HG02981 (cell line): ENCODE results near the gene FLNC.
A peak's percentile ranks its signal among the peaks of the same experiment; 100 is the strongest.

Experiments
- ATAC-seq: cut with Tn5 transposase; IDR thresholded peaks from one replicate; pipeline ENCODE4 v1.9.1; 2021; ENCODE audit warnings: mild to moderate bottlenecking, moderate library complexity; ENCODE audit not compliant: unreplicated experiment

The FLNC gene

DNA sequence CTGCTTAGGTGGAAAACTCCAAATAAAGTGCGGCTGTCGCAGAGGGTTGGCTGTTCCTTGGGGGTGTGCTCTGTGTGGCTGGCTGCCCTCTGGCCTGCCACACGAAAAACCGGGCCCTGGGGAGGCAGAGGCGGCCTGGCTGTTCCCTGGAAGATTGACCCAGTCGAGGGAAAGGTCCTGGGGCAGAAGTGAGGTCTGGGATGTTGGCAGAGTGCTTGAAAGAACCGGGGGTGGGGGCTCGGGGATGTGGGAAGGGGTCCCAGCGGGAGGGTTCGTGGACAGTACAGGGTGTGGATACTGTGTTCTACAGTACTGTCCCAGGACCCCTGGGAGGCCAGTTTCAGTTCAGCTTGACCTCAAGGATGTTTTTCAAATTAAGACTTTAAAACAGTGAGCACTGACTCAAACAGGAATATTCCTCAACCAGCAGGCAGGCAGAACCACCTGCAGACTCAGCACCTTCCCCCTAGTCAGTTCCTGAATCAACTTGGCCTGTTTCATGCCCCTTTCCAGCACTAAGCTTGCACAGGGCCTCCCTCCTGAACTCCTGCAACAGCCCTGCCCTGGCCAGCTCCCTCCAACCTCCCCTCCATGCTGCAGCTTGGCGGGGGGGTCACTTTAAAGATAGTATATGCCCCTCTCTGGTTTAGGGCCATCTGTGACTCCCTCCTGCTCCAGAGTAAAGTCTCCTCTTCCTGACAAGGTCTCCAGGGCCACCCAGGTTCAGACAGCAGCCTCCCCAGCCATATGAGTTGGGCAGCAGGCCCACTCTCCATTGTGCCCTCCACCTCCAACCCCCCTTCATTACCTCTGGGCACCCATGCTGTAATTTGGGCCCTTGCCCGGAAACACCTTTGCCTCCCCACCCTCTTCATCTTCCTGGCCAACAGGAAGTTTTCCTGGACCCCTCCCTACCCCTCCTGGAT, 29.3 kb downstream of the FLNC start:
- ATAC-seq, result no peak

DNA sequence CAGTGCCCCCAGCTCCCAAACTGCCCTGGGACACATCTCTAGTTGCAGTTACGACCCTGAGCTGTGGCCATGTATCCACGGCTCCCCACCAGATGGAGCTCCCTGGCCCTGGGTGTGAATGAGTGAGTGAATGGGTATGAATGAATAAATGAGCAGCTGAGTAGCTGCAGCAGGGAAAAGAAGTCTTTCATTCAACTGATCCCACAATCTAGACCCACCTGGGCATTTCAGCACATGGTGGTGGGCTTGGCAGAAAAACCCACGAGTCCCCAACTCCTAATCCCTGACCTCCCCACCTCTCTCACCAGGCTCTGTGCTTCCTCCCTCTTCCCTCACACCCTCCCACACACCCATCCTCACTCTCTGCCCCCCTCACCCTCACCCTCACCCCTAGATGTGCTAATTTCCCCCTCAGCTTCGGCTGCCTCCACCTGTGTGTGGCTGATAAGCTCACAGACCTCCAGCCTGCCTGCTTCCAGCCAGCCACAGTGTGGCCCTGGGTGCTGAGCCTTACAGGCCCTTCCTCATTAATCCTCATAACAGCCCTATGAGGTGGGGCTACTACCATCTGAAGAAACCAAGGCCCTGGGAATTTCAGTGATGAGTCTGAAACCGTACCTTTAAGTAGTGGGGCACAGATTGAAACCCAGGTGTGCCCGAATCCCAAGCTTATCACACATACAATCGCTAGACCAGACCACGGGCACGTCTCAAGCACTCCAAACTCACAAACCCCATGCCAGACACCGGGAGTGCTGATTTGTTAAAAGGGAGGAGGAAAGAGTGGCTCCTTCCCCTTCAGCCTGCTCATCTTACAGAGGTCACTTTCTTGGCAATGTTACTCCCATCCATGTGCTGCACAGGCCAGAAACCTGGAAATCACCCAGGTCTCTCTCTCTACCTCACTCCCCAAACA, 30.2 kb downstream of the FLNC start:
- ATAC-seq, result no peak

DNA sequence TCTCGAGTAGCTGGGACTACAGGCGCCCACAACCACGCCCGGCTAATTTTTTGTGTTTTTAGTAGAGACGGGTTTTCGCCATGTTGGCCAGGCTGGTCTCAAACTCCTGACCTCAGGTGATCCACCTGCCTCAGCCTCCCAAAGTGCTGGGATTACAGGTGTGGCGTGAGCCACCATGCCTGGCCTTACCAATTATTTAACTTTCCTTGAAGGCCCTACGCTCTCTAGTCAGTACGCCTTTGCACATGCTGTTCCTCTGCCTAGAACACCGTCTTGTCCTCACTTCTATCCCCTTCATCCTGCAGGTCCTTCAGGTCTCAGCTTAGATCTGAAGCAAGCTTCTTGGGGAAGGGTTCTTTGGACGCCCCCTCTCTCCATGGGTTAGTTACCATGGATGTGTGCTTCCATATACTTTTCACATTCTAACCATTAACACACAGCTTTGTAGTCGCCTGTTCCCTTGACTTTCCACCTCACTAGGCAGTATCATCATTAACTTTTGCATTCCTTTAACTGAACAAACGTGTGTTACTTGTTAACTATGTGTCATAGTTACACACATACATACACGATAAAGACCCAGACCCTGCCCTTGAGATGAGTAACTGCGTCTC, 31.9 kb downstream of the FLNC start:
- ATAC-seq, result no peak

DNA sequence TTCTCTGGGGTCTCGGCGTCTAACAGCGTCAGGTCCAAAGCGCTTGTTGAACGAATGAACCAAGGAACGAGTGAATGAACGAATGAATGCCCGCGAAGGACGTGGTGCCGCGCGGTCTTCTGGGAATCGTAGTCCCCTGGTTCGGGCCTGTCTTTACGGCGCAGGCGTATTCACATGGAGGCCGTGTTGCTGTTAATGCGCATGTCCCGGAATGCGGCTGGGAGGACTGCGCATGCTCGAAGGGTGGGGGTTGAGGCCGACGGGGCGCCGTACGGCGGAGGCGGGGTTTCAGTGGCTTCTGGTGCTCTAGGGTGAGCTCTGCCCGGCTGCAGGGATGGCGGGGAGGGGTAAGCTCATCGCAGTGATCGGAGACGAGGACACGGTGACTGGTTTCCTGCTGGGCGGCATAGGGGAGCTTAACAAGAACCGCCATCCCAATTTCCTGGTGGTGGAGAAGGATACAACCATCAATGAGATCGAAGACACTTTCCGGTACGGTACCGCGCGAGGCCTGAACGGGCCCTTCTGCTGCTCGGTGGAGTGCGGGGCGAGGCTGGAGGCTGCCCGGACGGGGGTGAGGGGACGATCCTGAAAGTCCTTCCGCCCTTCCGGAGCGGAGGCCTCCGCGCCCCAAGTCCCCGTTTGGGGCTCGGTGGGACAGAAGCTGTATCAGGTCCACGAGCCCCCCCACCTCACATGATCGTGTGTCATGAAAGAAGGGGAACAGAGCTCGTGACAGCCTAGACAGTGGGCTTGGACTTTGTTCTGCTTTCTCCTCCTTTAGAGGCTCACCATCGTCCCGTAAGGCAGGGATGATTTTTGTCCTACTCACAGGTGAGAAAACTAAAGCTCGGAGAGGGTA, 32.6 kb downstream of the FLNC start, which contains the start of gene ATP6V1F:
Gene ATP6V1F (plus strand): TSS at position 286 of the 862 bp plus-strand sequence. CDS start 49 bp downstream, at position 335.
- peak; percentile 87 for ATAC-seq

DNA sequence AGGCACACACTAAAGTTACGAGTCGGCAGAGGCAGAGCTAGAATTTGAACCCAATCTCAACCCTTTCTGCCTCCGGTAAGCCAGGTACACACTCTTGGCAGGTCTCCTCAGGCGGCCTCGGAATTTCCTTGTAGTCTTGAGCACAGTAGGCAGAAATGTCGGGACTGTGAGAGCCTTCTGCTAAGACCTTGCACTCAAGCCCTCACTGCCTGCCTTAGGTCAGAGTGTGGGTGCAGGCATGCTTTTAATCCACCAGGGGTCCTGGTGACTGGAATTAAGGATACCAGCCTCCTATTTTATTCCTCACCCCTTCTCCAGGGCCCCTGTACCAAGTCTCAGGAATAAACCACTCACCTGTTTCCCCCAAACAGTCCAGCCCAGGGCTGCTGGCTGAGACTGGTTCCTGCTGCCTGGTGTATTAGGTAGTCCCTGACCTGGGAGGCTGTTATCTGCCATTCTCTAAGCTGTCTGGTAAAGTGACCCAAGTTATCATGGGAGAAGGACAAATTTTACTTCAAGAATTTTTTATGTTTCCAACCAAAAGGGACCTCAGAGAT, 33.3 kb downstream of the FLNC start:
- ATAC-seq, result no peak

DNA sequence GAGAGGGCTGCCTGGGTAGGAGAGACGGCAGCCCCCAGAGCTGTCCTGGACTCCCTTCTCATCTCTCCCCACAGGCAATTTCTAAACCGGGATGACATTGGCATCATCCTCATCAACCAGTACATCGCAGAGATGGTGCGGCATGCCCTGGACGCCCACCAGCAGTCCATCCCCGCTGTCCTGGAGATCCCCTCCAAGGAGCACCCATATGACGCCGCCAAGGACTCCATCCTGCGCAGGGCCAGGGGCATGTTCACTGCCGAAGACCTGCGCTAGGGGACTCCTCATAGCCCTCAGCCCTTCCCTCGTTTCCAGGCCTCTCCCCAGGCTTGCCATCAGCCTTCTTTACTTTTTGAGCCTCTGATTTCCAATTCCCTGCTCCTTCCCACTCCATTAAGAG, 35.1 kb downstream of the FLNC start:
- no peak for ATAC-seq

DNA sequence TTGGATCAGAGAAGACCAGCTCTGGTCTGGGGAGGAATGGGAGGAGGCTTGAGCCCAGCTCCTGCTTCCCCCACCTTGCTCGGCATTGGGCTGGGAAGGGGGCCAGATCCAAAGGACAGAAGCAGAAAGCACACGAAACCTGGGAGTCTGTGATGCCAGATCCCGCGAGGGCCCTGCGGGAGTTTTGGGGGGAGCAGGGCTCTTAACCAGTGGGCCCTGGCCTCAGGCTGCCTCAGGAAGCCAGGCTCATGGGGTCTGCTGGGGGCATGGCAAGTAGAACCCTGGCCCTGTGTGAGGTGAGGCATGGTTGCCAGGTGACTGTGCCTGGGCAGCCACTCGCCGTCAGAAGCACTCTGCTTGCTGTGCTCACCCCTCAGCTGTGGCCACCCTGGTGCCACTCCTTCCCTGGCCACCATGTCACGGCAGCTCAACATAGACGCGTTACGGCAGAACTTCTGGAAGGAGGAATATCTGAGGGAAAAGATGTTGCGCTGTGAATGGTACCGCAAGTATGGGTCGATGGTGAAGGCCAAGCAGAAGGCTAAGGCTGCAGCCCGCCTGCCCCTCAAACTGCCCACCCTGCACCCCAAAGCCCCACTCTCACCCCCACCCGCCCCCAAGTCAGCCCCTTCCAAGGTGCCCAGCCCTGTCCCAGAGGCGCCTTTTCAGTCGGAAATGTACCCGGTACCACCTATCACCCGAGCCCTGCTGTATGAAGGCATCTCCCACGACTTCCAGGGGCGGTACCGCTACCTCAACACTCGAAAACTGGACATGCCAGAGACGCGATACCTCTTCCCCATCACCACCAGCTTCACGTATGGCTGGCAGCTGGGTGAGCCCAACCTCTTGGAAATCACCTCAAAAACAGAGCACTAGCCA, 36.0 kb downstream of the FLNC start:
- ATAC-seq, result no peak

DNA sequence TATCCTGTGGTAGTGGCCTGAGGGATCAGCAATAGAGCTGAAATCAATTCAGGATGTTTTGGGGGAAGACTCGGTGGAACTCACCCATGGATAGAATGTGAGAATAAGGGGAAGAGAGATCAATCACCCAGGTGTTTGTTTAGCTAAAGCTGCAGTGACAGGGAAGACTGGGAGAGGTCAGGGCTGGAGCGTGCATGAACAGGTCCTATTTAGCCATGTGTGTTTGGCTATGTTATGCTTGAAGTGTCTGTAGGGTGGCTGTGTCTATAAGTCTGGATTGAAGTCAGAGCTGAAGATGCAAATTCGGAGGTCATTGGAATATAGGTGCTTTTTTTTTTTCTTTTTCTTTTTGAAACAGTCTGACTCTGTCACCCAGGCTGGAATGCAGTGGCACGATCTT, 37.0 kb downstream of the FLNC start:
- no peak for ATAC-seq

DNA sequence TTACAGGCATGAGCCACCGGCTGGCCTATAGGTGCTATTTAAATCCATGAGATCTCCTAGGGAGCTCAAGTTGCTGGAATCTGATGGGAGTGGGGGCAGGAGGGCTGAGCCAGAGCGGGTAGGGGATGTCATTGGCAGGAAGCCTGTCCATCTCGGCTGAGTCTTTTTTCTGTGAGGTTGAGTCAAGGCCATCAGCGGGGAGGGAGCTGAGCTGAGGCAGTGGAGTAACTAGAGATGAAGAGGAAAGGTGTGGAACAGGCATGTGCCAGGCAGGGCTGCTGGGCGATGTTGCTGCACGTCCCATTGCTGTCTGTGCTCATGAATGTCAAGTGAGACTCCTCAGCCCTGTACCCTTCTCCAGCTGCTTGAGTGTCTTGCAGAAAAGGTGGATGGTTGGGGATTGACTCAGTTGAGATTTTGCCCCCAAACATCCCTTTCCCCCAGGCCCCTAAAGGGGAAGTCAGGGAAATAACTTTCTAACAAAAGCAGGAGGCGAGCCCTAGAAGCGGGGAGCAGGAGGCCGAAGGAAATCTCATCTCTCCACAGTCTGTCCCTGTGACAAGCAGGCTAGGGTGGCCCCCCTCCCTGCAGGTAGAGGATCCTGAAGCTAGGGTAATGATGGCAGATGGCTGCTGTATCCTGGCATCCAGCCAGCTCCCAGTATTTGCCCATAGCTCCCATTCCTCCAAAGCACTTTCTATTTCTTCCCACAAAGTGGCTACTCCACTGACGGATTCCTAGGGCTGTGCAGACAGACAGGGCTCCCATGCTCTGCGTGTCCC, 37.8 kb downstream of the FLNC start:
- no peak for ATAC-seq

DNA sequence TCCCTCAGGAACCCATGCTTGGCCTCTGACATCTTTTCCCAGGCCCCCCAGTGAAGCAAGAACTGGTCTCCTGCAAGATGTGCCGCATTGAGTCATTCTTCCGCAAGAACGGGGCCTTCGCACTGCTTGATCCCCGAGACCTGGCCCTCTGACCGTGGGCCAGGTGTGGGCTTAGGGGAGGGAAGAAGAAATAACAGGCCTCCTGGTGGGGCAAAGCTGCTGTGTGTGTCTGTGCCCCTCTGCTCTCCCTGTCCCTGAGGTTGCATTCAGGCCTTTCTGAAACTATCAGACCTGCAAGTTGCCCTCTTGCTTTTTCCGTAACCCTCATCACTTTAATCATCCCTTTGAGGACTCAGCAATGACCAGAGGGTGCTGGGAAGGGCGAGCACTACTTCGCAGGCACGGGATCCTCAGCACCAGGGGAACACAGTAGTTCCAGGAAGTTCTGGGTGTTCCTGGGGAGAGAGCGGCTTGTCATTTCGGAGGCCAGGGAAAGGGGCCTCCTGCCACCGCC, 38.5 kb downstream of the FLNC start:
- no peak for ATAC-seq

DNA sequence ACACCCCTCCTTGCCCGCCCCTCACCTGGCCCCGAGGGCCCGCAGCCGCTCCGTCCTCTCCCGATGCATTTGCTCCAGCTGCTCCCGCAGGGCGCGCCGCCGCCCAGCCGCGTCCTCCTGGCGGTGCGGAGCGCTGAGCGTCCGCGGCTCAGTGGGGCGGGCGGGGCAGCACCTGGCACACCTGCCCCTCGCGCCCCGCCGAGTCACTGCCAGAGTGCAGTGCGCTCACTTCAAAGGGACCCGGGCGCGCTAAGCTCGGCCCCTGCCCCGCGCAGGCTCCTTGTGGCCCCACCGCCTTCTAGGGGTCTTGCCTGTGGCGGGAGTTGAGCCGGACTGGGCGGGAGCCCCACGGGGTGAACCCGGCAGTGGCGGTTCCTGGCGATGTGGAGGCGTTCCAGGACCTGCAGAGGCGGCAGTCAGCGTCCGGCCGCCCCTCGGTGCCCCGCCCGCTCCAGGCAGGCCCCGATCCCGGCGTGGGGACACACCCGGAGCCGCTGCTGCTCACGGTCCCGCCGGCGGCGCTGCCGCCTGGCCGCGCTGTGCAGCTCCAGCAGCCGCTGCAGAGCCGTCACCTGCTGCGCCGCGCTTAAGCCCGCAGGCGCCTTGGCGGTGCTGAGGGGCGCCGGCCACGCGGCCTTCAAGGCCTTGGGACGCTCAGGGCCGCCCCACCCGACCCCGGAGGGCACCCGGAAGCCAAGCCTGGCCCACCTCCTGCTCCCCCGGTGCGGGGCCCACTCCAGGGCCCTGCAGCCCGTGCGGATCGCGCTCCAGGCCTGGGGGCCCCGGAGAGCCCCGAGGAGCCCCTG, 39.1 kb downstream of the FLNC start:
- ATAC-seq, result peak; percentile 65

DNA sequence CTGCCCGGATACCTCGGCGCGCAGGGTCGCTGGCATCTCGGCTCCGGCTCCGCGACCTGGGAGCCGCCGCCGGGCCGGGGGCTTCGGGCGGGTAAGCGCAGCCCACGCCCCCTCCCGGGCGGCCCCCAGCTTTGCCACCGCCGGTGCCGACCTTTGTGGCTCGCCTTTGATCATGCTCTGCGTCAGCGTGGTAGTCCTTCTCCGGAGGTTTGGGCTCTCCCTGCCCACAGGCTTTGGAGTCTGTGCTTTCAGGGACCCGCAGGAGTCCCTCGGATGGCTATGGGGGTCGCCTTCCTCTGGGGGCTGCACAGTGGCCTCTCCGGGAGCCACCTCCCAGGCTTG, 39.7 kb downstream of the FLNC start:
- peak; percentile 8 for ATAC-seq

DNA sequence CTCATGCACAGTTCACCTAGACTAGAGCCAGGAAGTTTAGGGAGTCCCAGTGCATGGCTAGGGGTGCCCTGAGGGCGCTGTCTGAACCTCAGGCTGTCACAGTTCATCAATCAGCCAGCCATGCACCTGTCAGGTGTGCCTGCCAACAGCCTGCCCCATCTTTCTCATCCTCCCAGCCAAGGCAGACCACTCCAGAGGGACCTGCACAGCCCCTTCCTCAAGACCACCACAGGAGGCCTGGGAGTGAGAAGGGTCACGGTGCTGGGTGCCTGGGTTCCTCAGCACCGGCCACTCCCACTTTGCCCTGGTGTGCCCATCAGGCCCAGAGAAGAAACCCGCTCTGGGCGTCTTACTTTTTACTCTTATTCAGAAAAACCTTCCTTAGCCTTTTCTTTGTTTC, 40.8 kb downstream of the FLNC start:
- no peak for ATAC-seq

DNA sequence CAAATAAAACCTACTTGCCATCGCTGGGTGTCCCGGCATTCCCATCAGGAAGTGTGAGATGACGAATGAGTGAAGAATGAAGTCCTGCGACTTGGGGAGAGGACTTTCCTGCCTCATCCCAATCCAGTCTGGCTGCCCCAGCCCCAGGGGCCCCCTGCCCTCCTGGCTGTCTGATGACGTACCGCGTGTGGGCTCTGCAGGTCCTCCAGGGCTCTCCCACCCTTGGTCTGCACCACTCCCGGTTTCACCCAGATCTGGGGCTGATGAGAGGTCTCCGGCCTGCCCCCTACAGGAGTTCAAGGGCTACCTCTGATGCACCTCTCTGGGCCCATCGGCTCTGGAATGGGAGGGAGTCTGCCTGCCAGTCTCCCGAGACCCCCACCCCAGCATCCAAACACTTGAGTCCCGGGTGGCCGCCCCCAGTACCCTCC, 42.2 kb downstream of the FLNC start:
- ATAC-seq, result no peak

DNA sequence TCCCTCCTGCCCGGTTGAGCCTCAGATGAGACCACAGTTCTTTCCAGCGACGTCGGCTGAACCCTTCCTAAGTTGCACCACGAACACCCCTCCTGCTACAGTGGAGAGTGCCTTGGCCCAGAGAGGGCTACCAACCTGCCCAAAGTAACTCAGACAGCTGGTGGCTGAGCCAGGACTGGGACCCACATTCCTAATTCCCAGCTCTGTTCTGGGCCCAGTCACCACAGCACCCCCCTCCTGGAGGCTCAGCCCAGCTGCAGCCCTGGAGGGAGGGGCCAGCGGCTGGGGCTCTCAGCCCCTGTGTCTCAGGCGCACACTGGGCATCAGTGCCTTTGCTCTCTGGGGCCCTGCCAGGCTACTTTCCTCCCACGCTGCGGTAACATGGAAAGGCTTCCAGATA, 43.0 kb downstream of the FLNC start:
- no peak for ATAC-seq

DNA sequence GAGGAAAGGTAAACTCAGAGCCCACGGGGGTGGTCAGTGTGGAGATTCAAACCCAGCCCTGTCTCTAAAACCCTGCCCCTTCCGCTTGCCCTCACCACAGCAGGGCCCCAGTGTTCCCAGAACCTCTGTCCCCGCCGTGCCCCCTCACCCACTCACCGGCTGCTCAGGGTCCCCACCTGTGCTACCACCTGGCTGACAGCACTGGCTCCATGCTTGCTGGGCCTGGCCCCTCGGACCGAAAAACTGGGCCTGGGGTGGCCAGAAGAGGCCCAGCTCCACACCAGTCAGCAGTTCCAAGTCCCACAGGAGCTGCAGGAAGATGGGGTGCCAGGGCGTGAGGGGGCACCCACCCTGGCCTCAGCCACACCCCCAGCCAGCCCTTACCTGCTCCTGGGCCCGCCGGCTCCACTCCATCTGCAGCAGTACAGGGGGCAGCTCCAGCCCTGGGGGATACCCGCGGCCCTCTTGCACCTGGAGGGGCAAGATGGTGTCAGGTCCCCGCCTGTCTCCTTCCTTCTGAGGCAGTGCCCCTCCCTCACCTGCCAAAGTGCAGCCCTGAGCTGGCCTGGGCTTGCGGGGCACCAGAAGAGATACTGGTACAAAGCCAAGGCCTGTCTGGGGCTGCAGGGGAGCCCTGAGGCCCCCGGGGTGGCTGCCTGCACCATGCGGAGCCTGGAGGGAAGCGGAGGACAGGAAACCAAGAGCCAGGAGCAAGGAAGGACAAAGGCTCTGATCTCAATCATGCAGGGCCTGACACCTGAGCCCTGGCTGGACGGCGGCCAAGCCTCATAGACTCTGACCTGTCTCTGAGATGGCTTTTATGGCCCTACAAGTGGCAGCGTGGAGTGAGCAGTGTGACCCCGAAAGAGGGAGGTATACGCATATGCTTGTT, 44.2 kb downstream of the FLNC start:
- ATAC-seq, result no peak
